DND-41 (cell line): ENCODE results near the gene PDIA2.

Experiments
- EZH2 ChIP-seq: IDR thresholded peaks from 3 replicates; pipeline ENCODE4 v1.6.1; 2012; ENCODE audit warnings: borderline replicate concordance, low read depth, mild to moderate bottlenecking, moderate library complexity, low read length, inconsistent platforms; ENCODE audit not compliant: severe bottlenecking
- TF ChIP-seq, protein P1 (sequence below): IDR thresholded peaks from 2 replicates; pipeline ENCODE4 v1.5.1; 2012; ENCODE audit warnings: borderline replicate concordance, low read length, moderate library complexity, mild to moderate bottlenecking; ENCODE audit not compliant: poor library complexity, severe bottlenecking; ENCODE audit errors: extremely low read depth

DNA sequence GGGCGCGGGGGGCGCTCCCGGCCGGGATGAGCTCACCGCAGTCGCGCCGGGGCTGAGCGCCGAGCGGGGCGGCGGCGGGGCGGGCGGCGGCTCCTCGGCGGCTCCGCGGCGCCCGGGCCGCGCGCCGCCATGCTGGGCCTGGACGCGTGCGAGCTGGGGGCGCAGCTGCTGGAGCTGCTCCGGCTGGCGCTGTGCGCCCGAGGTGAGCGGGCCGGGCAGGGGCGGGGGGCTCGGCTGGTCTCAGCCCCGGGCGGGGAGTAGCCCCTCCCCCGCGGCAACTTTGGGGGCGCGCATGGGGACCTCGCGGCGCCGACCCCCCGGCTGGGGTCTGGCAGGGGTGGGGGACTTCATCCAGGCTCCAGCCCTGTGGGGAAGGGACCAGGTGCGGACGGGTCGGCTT, 2.4 kb upstream of the PDIA2 start, which contains the start of gene ARHGDIG:
- TF ChIP-seq, protein P1, sequence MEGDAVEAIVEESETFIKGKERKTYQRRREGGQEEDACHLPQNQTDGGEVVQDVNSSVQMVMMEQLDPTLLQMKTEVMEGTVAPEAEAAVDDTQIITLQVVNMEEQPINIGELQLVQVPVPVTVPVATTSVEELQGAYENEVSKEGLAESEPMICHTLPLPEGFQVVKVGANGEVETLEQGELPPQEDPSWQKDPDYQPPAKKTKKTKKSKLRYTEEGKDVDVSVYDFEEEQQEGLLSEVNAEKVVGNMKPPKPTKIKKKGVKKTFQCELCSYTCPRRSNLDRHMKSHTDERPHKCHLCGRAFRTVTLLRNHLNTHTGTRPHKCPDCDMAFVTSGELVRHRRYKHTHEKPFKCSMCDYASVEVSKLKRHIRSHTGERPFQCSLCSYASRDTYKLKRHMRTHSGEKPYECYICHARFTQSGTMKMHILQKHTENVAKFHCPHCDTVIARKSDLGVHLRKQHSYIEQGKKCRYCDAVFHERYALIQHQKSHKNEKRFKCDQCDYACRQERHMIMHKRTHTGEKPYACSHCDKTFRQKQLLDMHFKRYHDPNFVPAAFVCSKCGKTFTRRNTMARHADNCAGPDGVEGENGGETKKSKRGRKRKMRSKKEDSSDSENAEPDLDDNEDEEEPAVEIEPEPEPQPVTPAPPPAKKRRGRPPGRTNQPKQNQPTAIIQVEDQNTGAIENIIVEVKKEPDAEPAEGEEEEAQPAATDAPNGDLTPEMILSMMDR = no peak
- no peak for TF ChIP-seq EZH2
